Prostate gland (tissue), 2 donors: ENCODE data around the gene RAI2.
A peak's percentile ranks its signal among the peaks of the same experiment; 100 is the strongest.

Experiments
- POLR2AphosphoS5 ChIP-seq: sonication (generic); formaldehyde crosslinking; IDR thresholded peaks from one replicate; pipeline ENCODE4 v1.6.1; 2017; ENCODE audit warnings: antibody characterized with exemption
- TF ChIP-seq, protein P1 (sequence below), 4 experiments: fragments of 200-600 bp in 2 of 4; fragments of 450-650 bp in 2 of 4; sonication (generic) in 2 of 4; IDR thresholded peaks; 1 replicate in 3 of 4; 2 replicates in 1 of 4; pipeline ENCODE4 v1.5.1; 2016 to 2019; ENCODE audit warnings: antibody characterized with exemption in 4 of 4, mild to moderate bottlenecking in 2 of 4, moderate library complexity in 2 of 4

DNA sequence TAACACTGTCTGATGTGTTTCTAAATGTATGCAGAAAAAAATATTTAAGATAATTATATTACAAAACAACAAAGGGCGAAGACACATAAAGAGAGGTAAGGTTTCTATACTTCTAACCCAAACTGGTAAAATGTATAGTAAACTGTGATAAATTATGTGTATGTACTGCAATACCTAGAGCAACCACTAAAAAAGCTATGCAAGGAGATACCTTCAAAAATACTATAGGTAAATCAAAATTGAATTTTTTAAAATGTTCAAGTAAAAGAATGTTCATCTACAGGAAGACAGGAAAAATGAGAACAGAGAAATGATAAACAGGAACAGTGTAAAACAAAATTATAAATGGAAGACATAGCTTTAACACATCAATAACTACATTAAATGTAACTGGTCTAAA lies 27.3 kb upstream of the RAI2 start:
- TF ChIP-seq, protein P1, sequence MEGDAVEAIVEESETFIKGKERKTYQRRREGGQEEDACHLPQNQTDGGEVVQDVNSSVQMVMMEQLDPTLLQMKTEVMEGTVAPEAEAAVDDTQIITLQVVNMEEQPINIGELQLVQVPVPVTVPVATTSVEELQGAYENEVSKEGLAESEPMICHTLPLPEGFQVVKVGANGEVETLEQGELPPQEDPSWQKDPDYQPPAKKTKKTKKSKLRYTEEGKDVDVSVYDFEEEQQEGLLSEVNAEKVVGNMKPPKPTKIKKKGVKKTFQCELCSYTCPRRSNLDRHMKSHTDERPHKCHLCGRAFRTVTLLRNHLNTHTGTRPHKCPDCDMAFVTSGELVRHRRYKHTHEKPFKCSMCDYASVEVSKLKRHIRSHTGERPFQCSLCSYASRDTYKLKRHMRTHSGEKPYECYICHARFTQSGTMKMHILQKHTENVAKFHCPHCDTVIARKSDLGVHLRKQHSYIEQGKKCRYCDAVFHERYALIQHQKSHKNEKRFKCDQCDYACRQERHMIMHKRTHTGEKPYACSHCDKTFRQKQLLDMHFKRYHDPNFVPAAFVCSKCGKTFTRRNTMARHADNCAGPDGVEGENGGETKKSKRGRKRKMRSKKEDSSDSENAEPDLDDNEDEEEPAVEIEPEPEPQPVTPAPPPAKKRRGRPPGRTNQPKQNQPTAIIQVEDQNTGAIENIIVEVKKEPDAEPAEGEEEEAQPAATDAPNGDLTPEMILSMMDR (IDR thresholded peaks at IDR 0.05), result peak in 1 of 4 experiments; percentile 24
- no peak for TF ChIP-seq POLR2AphosphoS5
